ENCODE data around the gene DCX. TPM values are rescaled to one million over a fixed set of nuclear protein-coding genes. Genes with fewer than 3 reads are reported as not detected.

DCX gene
- polyA plus RNA-seq, result under 1 TPM in 3 of 4 donors, not detected in 1; 0.18 to 0.34 (median 0.27) TPM
- long read RNA-seq, donor 1, result 0 reads
- long read RNA-seq, donor 2, result 0 reads
- long read RNA-seq, donor 3, result 0 reads
- long read RNA-seq, donor 4, result 0 reads
- long read RNA-seq, donor 5, result 0 reads
- long read RNA-seq, donor 6, result 0 reads
- long read RNA-seq, donor 7, result 0 reads
- long read RNA-seq, donor 8, result 0 reads
- long read RNA-seq, donor 9, result 0 reads
- long read RNA-seq, donor 10, full-length matches to known transcripts, result 4 of 12 reads
- long read RNA-seq, donor 10, partial matches to known transcripts, result 8 of 12 reads
- long read RNA-seq, donor 10, other reads (novel, unspliced or antisense), result 0 of 12 reads

DNA sequence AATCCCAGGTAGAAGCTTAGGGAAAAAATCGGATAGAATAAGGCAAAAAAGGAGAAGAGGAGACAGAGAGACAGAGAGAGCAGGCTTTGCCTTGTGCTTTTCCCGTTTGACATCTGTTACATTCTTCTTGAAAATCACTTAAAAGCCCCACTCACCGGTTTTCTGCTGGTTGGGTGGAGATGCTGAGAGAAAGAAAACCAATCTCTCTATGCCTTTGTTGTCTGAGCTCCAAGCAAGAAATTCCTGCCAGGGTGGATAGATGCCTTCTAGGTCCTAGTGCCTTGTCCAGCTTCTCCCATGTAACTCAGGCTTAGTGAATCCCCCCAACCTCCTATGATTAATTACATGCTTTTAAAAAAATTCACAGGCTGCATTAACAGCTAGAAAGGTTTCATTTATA is at the start of gene DCX:
Gene DCX, minus strand, starts transcription at position 210 of the 400 bp plus-strand sequence. CDS start 1,794 bp downstream, outside the sequence.
- no peak for DNase-seq
- Histone ChIP-seq H3K4me1 (ENCODE audit: control insufficient read depth in 3 of 3, insufficient read depth in 2 of 3, low read depth in 1 of 3, low read length in 2 of 3) (no peaks in the 10 kb centered on the region), H3K36me3 (ENCODE audit: control insufficient read depth in 3 of 3, insufficient read depth in 2 of 3, low read depth in 1 of 3, low read length in 3 of 3) (no peaks in the 10 kb centered on the region)

DNA sequence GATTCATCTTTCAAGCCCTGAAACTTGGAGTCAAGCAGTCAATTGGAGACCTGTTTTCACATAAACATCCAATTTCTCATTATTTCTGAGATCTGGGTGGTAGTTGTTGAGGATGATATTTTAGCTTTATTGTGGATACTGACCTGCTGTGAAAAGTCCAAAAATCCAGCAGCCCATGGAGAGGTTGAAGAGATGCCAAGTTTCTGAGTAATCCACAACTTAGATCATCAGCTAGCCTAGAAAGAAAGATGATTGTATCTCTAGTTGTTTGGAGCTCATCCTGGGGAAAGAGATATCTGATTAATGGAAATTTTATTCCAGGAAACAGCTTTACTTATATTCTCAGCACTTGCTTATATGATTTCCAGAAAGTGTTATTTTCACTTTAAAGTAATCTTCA is 48.6 kb upstream of the DCX start:
- no peaks in the 10 kb centered on the region for H3K36me3 ChIP-seq (ENCODE audit: control insufficient read depth in 3 of 3, insufficient read depth in 2 of 3, low read depth in 1 of 3, low read length in 3 of 3)
- DNase-seq (no peak), FAIRE-seq (no peak)
- no peaks in the 10 kb centered on the region for H3K9me3 ChIP-seq (ENCODE audit: control insufficient read depth in 2 of 2, insufficient read depth in 1 of 2, low read depth in 1 of 2, low read length in 1 of 2)
- no peaks in the 10 kb centered on the region for H3K4me1 ChIP-seq (ENCODE audit: control insufficient read depth in 3 of 3, insufficient read depth in 2 of 3, low read depth in 1 of 3, low read length in 2 of 3)
- H3K27me3 ChIP-seq (ENCODE audit: control insufficient read depth in 3 of 3, insufficient read depth in 3 of 3, low read length in 3 of 3), result no peaks in the 10 kb centered on the region
- no peak overlapping the region for H3K27ac ChIP-seq (ENCODE audit: low read depth in 1 of 3, low read length in 2 of 3)
- no peak overlapping the region for H3K4me3 ChIP-seq (ENCODE audit: low read depth in 1 of 3, low read length in 3 of 3)

More for the DNA sequence above, at the start of gene DCX:
- Histone ChIP-seq H3K9me3 (ENCODE audit: control insufficient read depth in 2 of 2, insufficient read depth in 1 of 2, low read depth in 1 of 2, low read length in 1 of 2) (no peaks in the 10 kb centered on the region), H3K27me3 (ENCODE audit: control insufficient read depth in 3 of 3, insufficient read depth in 3 of 3, low read length in 3 of 3) (peaks cover 0 to 3% (median 0%) of the 10 kb centered on the region in 3 donors), H3K4me3 (ENCODE audit: low read depth in 1 of 3, low read length in 3 of 3) (no peak within 1 kb of the TSS), H3K27ac (ENCODE audit: low read depth in 1 of 3, low read length in 2 of 3) (no peak within 1 kb of the TSS)
- WGBS, 3 donors, result 4 to 9% (median 6%) methylated on average over 3 of the region's 3 CpGs
- no peak for FAIRE-seq

DNA sequence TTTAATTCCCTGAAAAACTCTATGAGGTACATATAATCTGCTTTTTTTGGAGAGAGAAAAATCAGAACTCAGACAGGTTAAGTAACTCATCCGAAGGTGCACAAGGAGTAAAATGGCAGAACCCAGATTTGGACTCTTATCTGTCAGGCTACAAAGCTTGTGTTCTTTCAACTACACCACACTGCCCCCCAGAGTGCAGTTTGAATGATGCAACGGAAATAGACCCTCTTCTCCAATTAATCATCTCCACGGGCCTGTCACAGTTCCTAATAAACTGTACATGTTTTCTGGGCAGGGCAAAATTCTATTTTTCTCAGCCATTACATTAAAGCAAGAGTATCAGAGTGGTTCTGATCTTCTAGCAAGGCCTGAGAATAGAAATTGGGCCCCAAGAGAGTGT is 35.3 kb upstream of the DCX start:
- Histone ChIP-seq H3K36me3 (ENCODE audit: control insufficient read depth in 3 of 3, insufficient read depth in 2 of 3, low read depth in 1 of 3, low read length in 3 of 3) (no peaks in the 10 kb centered on the region), H3K4me1 (ENCODE audit: control insufficient read depth in 3 of 3, insufficient read depth in 2 of 3, low read depth in 1 of 3, low read length in 2 of 3) (no peaks in the 10 kb centered on the region), H3K27me3 (ENCODE audit: control insufficient read depth in 3 of 3, insufficient read depth in 3 of 3, low read length in 3 of 3) (no peaks in the 10 kb centered on the region), H3K4me3 (ENCODE audit: low read depth in 1 of 3, low read length in 3 of 3) (no peak overlapping the region), H3K27ac (ENCODE audit: low read depth in 1 of 3, low read length in 2 of 3) (no peak overlapping the region), H3K9me3 (ENCODE audit: control insufficient read depth in 2 of 2, insufficient read depth in 1 of 2, low read depth in 1 of 2, low read length in 1 of 2) (no peaks in the 10 kb centered on the region)
- 17 to 30% (median 23%) methylated on average over 3 of the region's 3 CpGs for WGBS, 3 donors
- FAIRE-seq, result no peak
- peak in 1 of 2 donors; percentile 4 for DNase-seq

DNA sequence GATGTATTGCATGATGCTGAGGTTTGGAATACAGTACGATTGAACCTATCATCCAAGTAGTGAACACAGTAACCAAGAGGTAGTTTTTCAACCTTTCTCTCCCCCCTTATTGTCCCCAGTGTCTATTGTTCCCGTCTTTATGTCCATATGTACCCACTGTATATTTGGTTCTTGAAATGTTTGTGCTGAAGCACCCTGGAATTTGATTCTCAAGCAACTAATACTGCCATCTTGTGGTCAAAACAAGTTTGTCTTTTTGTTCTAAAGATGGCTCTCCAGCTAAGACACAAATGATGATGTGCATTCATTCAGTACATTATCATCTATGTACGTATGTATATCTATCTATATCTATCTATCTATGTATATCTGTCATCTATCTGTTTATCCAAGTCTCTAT is 33.5 kb upstream of the DCX start:
- Histone ChIP-seq H3K4me3 (ENCODE audit: low read depth in 1 of 3, low read length in 3 of 3) (no peak overlapping the region), H3K27me3 (ENCODE audit: control insufficient read depth in 3 of 3, insufficient read depth in 3 of 3, low read length in 3 of 3) (no peaks in the 10 kb centered on the region), H3K4me1 (ENCODE audit: control insufficient read depth in 3 of 3, insufficient read depth in 2 of 3, low read depth in 1 of 3, low read length in 2 of 3) (no peaks in the 10 kb centered on the region), H3K36me3 (ENCODE audit: control insufficient read depth in 3 of 3, insufficient read depth in 2 of 3, low read depth in 1 of 3, low read length in 3 of 3) (no peaks in the 10 kb centered on the region), H3K9me3 (ENCODE audit: control insufficient read depth in 2 of 2, insufficient read depth in 1 of 2, low read depth in 1 of 2, low read length in 1 of 2) (no peaks in the 10 kb centered on the region), H3K27ac (ENCODE audit: low read depth in 1 of 3, low read length in 2 of 3) (no peak overlapping the region)
- DNase-seq (peak; percentile 20 to 42), FAIRE-seq (peak; percentile 91)
- 22 to 38% (median 23%) methylated on average over 3 of the region's 3 CpGs for WGBS, 3 donors

DNA sequence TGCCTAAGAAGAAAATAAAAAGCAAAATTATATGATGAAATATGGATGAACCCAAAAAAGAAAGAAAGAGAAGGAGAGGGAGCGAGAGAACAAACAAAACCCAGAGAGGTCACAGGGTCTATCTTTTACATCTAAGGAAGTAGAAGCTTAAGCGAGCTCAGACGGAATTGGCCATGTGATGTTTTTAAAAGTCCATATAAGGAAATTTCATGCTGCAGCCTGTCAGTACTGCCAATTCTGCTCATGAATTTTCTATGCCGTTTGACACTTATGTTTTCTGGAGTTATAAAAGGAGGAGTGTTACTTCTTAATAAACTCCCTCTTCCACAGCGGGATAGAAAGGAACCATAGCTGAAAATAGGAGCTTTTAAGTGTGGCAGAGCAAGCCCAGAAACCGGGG is 32.9 kb upstream of the DCX start:
- H3K27ac ChIP-seq (ENCODE audit: low read depth in 1 of 3, low read length in 2 of 3), result no peak overlapping the region
- H3K36me3 ChIP-seq (ENCODE audit: control insufficient read depth in 3 of 3, insufficient read depth in 2 of 3, low read depth in 1 of 3, low read length in 3 of 3), result no peaks in the 10 kb centered on the region
- no peak for DNase-seq
- no peak for FAIRE-seq
- H3K4me1 ChIP-seq (ENCODE audit: control insufficient read depth in 3 of 3, insufficient read depth in 2 of 3, low read depth in 1 of 3, low read length in 2 of 3), result no peaks in the 10 kb centered on the region
- H3K9me3 ChIP-seq (ENCODE audit: control insufficient read depth in 2 of 2, insufficient read depth in 1 of 2, low read depth in 1 of 2, low read length in 1 of 2), result no peaks in the 10 kb centered on the region
- H3K27me3 ChIP-seq (ENCODE audit: control insufficient read depth in 3 of 3, insufficient read depth in 3 of 3, low read length in 3 of 3), result no peaks in the 10 kb centered on the region
- 31 to 44% (median 34%) methylated on average over 6 of the region's 6 CpGs for WGBS, 3 donors
- no peak overlapping the region for H3K4me3 ChIP-seq (ENCODE audit: low read depth in 1 of 3, low read length in 3 of 3)

DNA sequence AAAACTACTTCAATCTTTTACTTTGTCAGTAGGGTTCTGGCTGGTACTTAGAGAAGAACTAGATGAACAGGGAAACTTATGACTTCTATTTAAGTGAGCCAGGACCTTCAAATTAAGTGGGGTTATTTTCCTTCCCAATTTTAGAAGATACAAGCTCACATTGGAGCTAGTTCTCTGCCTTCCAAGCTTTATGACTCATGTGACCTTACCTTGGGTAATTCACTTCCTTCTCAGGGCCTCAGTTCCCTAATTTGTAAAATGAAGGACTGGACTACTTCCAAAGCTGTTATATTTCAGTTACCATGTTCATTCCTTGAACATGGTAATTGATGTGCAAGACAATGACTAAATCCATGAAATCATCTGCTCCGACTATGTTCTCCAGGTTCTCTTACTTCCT is 32.0 kb upstream of the DCX start:
- FAIRE-seq (no peak), DNase-seq (no peak)
- no peaks in the 10 kb centered on the region for H3K36me3 ChIP-seq (ENCODE audit: control insufficient read depth in 3 of 3, insufficient read depth in 2 of 3, low read depth in 1 of 3, low read length in 3 of 3)
- H3K27me3 ChIP-seq (ENCODE audit: control insufficient read depth in 3 of 3, insufficient read depth in 3 of 3, low read length in 3 of 3), result no peaks in the 10 kb centered on the region
- no peak overlapping the region for H3K27ac ChIP-seq (ENCODE audit: low read depth in 1 of 3, low read length in 2 of 3)
- H3K4me3 ChIP-seq (ENCODE audit: low read depth in 1 of 3, low read length in 3 of 3), result no peak overlapping the region
- no peaks in the 10 kb centered on the region for H3K4me1 ChIP-seq (ENCODE audit: control insufficient read depth in 3 of 3, insufficient read depth in 2 of 3, low read depth in 1 of 3, low read length in 2 of 3)
- WGBS, 3 donors, result 61 to 100% (median 69%) methylated on average over 1 of the region's 1 CpG
- H3K9me3 ChIP-seq (ENCODE audit: control insufficient read depth in 2 of 2, insufficient read depth in 1 of 2, low read depth in 1 of 2, low read length in 1 of 2), result no peaks in the 10 kb centered on the region

DNA sequence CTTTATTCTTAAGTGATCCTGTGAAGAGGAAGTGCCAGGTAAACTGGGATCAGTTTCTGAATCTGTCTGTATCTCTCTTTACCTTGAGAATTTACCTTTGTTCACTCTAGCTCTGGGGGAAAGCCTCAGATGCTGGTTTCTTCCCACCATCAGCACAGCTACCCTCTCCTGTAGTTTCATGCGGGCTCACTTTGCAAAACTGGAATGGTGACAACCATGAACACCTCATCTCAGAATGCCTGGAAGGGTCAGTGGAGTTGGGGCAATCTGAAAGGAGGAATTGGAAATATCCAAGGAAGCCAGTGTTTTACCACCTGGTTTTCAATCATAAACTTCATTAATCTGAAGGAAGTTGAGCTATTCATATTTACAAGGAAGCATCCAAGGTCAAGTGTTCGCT is 30.8 kb upstream of the DCX start:
- no peaks in the 10 kb centered on the region for H3K27me3 ChIP-seq (ENCODE audit: control insufficient read depth in 3 of 3, insufficient read depth in 3 of 3, low read length in 3 of 3)
- H3K27ac ChIP-seq (ENCODE audit: low read depth in 1 of 3, low read length in 2 of 3), result no peak overlapping the region
- no peaks in the 10 kb centered on the region for H3K9me3 ChIP-seq (ENCODE audit: control insufficient read depth in 2 of 2, insufficient read depth in 1 of 2, low read depth in 1 of 2, low read length in 1 of 2)
- 64 to 83% (median 77%) methylated on average over 2 of the region's 2 CpGs for whole genome bisulfite sequencing, 3 donors
- FAIRE-seq (no peak), DNase-seq (no peak)
- H3K4me1 ChIP-seq (ENCODE audit: control insufficient read depth in 3 of 3, insufficient read depth in 2 of 3, low read depth in 1 of 3, low read length in 2 of 3), result no peaks in the 10 kb centered on the region
- no peak overlapping the region for H3K4me3 ChIP-seq (ENCODE audit: low read depth in 1 of 3, low read length in 3 of 3)
- no peaks in the 10 kb centered on the region for H3K36me3 ChIP-seq (ENCODE audit: control insufficient read depth in 3 of 3, insufficient read depth in 2 of 3, low read depth in 1 of 3, low read length in 3 of 3)

DNA sequence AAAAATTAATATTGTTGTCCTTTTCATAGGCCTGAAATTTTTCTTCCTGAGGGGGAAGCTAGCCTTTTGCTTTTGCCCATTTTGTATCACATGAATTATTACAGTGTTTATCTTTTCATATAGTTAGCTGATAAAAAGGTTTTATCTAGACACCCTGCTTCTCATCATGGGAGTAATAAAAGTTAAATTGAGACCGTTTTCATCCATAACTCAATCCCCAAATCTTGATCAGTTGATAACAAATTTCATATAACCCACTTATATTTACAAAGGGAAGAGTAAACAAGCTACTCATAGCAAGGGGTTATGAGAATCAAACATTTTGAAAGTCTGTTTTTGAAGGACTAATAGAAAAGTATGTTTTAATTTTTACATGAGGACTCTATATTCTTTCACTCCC is 23.5 kb upstream of the DCX start:
- DNase-seq (no peak), FAIRE-seq (no peak)
- no peaks in the 10 kb centered on the region for H3K4me1 ChIP-seq (ENCODE audit: control insufficient read depth in 3 of 3, insufficient read depth in 2 of 3, low read depth in 1 of 3, low read length in 2 of 3)
- no peaks in the 10 kb centered on the region for H3K36me3 ChIP-seq (ENCODE audit: control insufficient read depth in 3 of 3, insufficient read depth in 2 of 3, low read depth in 1 of 3, low read length in 3 of 3)
- no peak overlapping the region for H3K27ac ChIP-seq (ENCODE audit: low read depth in 1 of 3, low read length in 2 of 3)
- H3K9me3 ChIP-seq (ENCODE audit: control insufficient read depth in 2 of 2, insufficient read depth in 1 of 2, low read depth in 1 of 2, low read length in 1 of 2), result no peaks in the 10 kb centered on the region
- WGBS, 3 donors, result 24 to 32% (median 25%) methylated on average over 1 of the region's 1 CpG
- H3K4me3 ChIP-seq (ENCODE audit: low read depth in 1 of 3, low read length in 3 of 3), result no peak overlapping the region
- H3K27me3 ChIP-seq (ENCODE audit: control insufficient read depth in 3 of 3, insufficient read depth in 3 of 3, low read length in 3 of 3), result no peaks in the 10 kb centered on the region

DNA sequence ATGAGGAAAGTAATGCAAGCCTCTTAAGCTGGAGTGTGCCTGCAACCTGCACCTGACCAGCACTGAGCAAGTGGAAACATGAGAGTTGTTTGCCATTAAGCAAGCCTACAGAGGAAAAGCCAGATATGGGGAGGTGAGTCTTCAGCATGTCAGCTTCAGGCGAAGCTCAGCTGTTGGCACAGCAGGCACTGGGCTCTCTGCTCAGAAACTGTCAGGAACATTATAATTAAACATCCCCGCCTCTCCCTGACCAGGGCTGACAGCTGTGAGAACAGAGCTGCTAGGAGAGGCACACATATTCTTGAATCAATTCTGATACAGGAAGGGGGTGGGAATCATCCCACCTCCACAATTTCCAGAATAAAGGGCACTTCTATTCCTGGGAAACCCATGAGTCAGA is 19.0 kb upstream of the DCX start:
- Histone ChIP-seq H3K36me3 (ENCODE audit: control insufficient read depth in 3 of 3, insufficient read depth in 2 of 3, low read depth in 1 of 3, low read length in 3 of 3) (no peaks in the 10 kb centered on the region), H3K27ac (ENCODE audit: low read depth in 1 of 3, low read length in 2 of 3) (no peak overlapping the region), H3K4me3 (ENCODE audit: low read depth in 1 of 3, low read length in 3 of 3) (no peak overlapping the region), H3K9me3 (ENCODE audit: control insufficient read depth in 2 of 2, insufficient read depth in 1 of 2, low read depth in 1 of 2, low read length in 1 of 2) (no peaks in the 10 kb centered on the region), H3K27me3 (ENCODE audit: control insufficient read depth in 3 of 3, insufficient read depth in 3 of 3, low read length in 3 of 3) (no peaks in the 10 kb centered on the region), H3K4me1 (ENCODE audit: control insufficient read depth in 3 of 3, insufficient read depth in 2 of 3, low read depth in 1 of 3, low read length in 2 of 3) (no peaks in the 10 kb centered on the region)
- DNase-seq, result no peak
- FAIRE-seq, result no peak
- WGBS, 3 donors, result 63 to 69% (median 67%) methylated on average over 2 of the region's 2 CpGs

Data from small intestine (tissue), 16 donors.